Heart right ventricle (tissue), 16 donors: ENCODE measurements around the gene SLC22A23. TPM values are rescaled to one million over a fixed set of nuclear protein-coding genes. Genes with fewer than 3 reads are reported as not detected.
A peak's percentile ranks its signal among the peaks of the same experiment; 100 is the strongest.

Experiments
- ATAC-seq, 8 donors: fragments of 200-7000 bp; cut with Tn5 transposase; one replicate each; pipeline ENCODE4 v1.9.1; 2020; ENCODE audit warnings: mild to moderate bottlenecking in 8 of 8, moderate library complexity in 8 of 8, moderate number of reproducible peaks in 1 of 8
- DNase-seq, 2 donors: peaks; one replicate each; pipeline ENCODE4 v3.0.0-alpha.2; 2020
- H3K27ac ChIP-seq, 10 donors: fragments of 200-600 bp; sonication (generic) in 2 of 10; one replicate each; pipeline versions ENCODE4 v1.5.0 to v1.8.0; 2020 to 2022; ENCODE audit warnings: mild to moderate bottlenecking in 3 of 10
- H3K27me3 ChIP-seq, 7 donors: fragments of 200-600 bp; one replicate each; pipeline ENCODE4 v1.8.0; 2021 to 2022; ENCODE audit warnings: mild to moderate bottlenecking in 2 of 7
- H3K36me3 ChIP-seq, 9 donors: fragments of 200-600 bp; sonication (generic) in 1 of 9; one replicate each; pipeline versions ENCODE4 v1.5.0 to v1.8.0; 2020 to 2022; ENCODE audit warnings: mild to moderate bottlenecking in 2 of 9
- H3K4me1 ChIP-seq, 9 donors: fragments of 200-600 bp; sonication (generic) in 1 of 9; one replicate each; pipeline versions ENCODE4 v1.5.0 to v1.8.0; 2020 to 2022; ENCODE audit warnings: mild to moderate bottlenecking in 4 of 9
- H3K4me3 ChIP-seq, 10 donors: fragments of 200-600 bp; sonication (generic) in 2 of 10; one replicate each; pipeline versions ENCODE4 v1.5.0 to v1.8.0; 2020 to 2022; ENCODE audit warnings: mild to moderate bottlenecking in 7 of 10, moderate library complexity in 2 of 10
- H3K9me3 ChIP-seq, 11 donors: fragments of 200-600 bp in 10 of 11; sonication (generic) in 2 of 11; one replicate each; pipeline versions ENCODE4 v1.5.0 to v1.8.0; 2013 to 2022; ENCODE audit warnings: mild to moderate bottlenecking in 2 of 11, control low read depth in 1 of 11, moderate library complexity in 1 of 11
- WGBS, 2 donors: extraction: QIAGEN DNeasy Blood & Tissue Kit; methylation state at CpG; one replicate each; pipeline ENCODE4 v1.1.7; 2013; ENCODE audit warnings: inconsistent platforms in 1 of 2; 5-methylcytosine and 5-hydroxymethylcytosine counted together
- intact Hi-C, 10 donors: fragments of 100-400 bp; cut with DNase I; formaldehyde crosslinking; loops; one replicate each; pipeline versions ENCODE4 v1.11.1 to v1.14.2; 2022
- polyA plus RNA-seq, 2 donors: library from polyadenylated mRNA; stranded (reverse); fragments of 200-250 nt; gene quantifications; one replicate each; pipeline ENCODE4 v1.2.3, GENCODE V29; 2013
- total RNA-seq, 10 donors: library from RNA; stranded (reverse); fragmentation: NEBNext Ultra II Directional in 3 of 10; extraction: Animal tissue kit (Norgen Biotek cat#: 25700) in 3 of 10; gene quantifications; one replicate each; pipeline versions ENCODE4 v1.2.1 to v1.2.4, GENCODE V29; 2021 to 2023
- TF ChIP-seq, protein P1 (sequence below), 9 donors: fragments of 200-600 bp; sonication (generic) in 2 of 9; IDR thresholded peaks; one replicate each; pipeline versions ENCODE4 v1.5.0 to v1.8.0; 2021 to 2022; ENCODE audit warnings: antibody characterized with exemption in 9 of 9, mild to moderate bottlenecking in 5 of 9, moderate library complexity in 1 of 9
- donor health status: Arrhythmogenic right ventricular cardiomyopathy.
- donor health status: ischemic (EF 13 %, LVEDD 7.1; RV severe dilation, severe dysfunction).
- donor health status: healthy with polysubstance abuse.
- donor health status: DM: no; HTN: yes; CAD: no.
- donor health status: DM: no; HTN: no; CAD: no.
- donor health status: ischemic (EF 25% LVEDD 6.9; RV normal size, moderate dysfunction).
- donor health status: ischemic (EF 25% LVEDD 5.7; RV mildly dilated, moderate dysfunction).
- donor health status: healthy.
- donor health status: DM: yes; HTN: yes; CAD: no.
- donor health status: Ischemic cardiomyopathy.
- donor health status: ischemic (EF 35%, LVEDD 5.7; RV mildly dilated, moderate dysfunction).
- donor health status: nonischemic (EF 11% LVEDD 7.7; RV severe dilation, severe dysfunction).
- donor health status: DM: yes; HTN: yes; CAD: no.
- donor health status: PGD.
- donor health status: ischemic (EF 29% LVEDD 5.4; RV normal size, mild dysfunction).
- donor health status: nonischemic (EF 23%, LVEDD 6.1; RV moderate dilation, normal function).

SLC22A23 gene
- total and polyA plus RNA-seq, 12 donors = 1.9 to 7.8 (median 5.1) TPM

- no peak overlapping the region for H3K27ac ChIP-seq
- no peak overlapping the region for H3K4me3 ChIP-seq
- H3K9me3 ChIP-seq = no peaks in the 10 kb centered on the region
- no peaks in the 10 kb centered on the region for H3K27me3 ChIP-seq
- 94 to 95% methylated on average over 6 of the region's 6 CpGs for WGBS, 2 donors
- no peaks in the 10 kb centered on the region for H3K36me3 ChIP-seq
- intact Hi-C loops = no loop called here
- no peak for DNase-seq
- H3K4me1 ChIP-seq = peaks cover 0 to 5% (median 0%) of the 10 kb centered on the region in 9 donors
- no peak for ATAC-seq
- TF ChIP-seq, protein P1, sequence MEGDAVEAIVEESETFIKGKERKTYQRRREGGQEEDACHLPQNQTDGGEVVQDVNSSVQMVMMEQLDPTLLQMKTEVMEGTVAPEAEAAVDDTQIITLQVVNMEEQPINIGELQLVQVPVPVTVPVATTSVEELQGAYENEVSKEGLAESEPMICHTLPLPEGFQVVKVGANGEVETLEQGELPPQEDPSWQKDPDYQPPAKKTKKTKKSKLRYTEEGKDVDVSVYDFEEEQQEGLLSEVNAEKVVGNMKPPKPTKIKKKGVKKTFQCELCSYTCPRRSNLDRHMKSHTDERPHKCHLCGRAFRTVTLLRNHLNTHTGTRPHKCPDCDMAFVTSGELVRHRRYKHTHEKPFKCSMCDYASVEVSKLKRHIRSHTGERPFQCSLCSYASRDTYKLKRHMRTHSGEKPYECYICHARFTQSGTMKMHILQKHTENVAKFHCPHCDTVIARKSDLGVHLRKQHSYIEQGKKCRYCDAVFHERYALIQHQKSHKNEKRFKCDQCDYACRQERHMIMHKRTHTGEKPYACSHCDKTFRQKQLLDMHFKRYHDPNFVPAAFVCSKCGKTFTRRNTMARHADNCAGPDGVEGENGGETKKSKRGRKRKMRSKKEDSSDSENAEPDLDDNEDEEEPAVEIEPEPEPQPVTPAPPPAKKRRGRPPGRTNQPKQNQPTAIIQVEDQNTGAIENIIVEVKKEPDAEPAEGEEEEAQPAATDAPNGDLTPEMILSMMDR (IDR thresholded peaks at IDR 0.05) = no peak
Observed at GRCh38 chr6:3311826-3312225, 145.0 kb downstream of the SLC22A23 start.

DNA sequence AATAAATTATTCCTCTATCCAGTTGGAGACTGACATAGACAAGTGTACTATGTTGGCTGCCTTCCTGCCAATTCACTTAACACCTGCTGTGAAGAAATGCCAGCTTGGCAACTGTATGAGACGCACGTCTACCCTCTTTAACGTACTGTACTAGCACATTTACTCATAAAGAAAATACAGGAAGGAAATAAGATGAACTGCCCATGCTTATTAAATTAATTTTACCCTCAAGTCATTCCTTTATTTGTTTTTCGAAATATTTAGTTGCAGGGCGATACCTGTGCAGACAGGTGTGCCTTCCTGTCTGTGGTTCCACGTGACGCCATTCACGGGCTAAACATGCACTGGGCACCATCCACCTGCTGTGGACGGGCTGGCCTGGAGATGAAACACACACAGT is 146.1 kb downstream of the SLC22A23 start:
- no peaks in the 10 kb centered on the region for H3K27me3 ChIP-seq
- intact Hi-C loops = no loop called here
- 75 to 79% methylated on average over 9 of the region's 9 CpGs for WGBS, 2 donors
- TF ChIP-seq, protein P1 (IDR thresholded peaks at IDR 0.05) = no peak
- no peaks in the 10 kb centered on the region for H3K36me3 ChIP-seq
- ATAC-seq (peak in 1 of 8 donors; percentile 61), DNase-seq (no peak)
- no peak overlapping the region for H3K4me3 ChIP-seq
- H3K9me3 ChIP-seq = no peaks in the 10 kb centered on the region
- H3K27ac ChIP-seq = no peak overlapping the region
- peaks cover 0 to 5% (median 0%) of the 10 kb centered on the region in 9 donors for H3K4me1 ChIP-seq

DNA sequence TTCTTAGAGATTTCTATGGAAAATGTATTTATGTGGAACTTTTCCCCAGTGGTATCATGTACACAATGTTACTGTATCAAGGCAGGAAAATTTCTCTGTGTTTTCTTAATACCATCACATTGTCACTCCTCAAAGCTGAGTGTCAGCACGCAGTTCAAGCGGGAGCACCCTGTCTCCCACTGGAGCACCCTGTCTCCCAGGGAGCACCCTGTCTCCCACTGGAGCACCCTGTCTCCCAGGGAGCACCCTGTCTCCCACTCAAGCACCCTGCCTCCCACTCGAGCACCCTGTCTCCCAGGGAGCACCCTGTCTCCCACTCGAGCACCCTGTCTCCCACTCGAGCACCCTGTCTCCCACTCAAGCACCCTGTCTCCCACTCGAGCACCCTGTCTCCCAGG is 146.8 kb downstream of the SLC22A23 start:
- 85 to 94% methylated on average over 6 of the region's 6 CpGs for WGBS, 2 donors
- Histone ChIP-seq H3K27ac (no peak overlapping the region), H3K4me3 (no peak overlapping the region), H3K9me3 (no peaks in the 10 kb centered on the region), H3K4me1 (peaks cover 0 to 5% (median 0%) of the 10 kb centered on the region in 9 donors), H3K36me3 (no peaks in the 10 kb centered on the region), H3K27me3 (no peaks in the 10 kb centered on the region)
- ATAC-seq (no peak), DNase-seq (no peak)
- intact Hi-C loops = no loop called here
- TF ChIP-seq, protein P1 (IDR thresholded peaks at IDR 0.05) = no peak

GRCh38 chr6:3309391-3310050 is 147.3 kb downstream of the SLC22A23 start:
- Histone ChIP-seq H3K27ac (no peak overlapping the region), H3K4me3 (no peak overlapping the region), H3K36me3 (no peaks in the 10 kb centered on the region), H3K9me3 (no peaks in the 10 kb centered on the region), H3K4me1 (peaks cover 0 to 5% (median 0%) of the 10 kb centered on the region in 9 donors), H3K27me3 (no peaks in the 10 kb centered on the region)
- 83 to 94% methylated on average over 11 of the region's 11 CpGs for WGBS, 2 donors
- intact Hi-C loops = no loop called here
- ATAC-seq (no peak), DNase-seq (no peak)
- TF ChIP-seq, protein P1 (IDR thresholded peaks at IDR 0.05) = no peak
